IMR-90 (cell line): ENCODE results near the gene ADGRF4. TPM values are rescaled to one million over a fixed set of nuclear protein-coding genes. Genes with fewer than 3 reads are reported as not detected.

Experiments used
- ATAC-seq: fragments of 200-7000 bp; cut with Tn5 transposase; 2 replicates; pipeline ENCODE4 v1.9.1; 2020; ENCODE audit warnings: low read depth, mild to moderate bottlenecking, moderate library complexity
- BruUV-seq: library from RNA; stranded (reverse); fragments of 400-500 nt; replicated peaks from 2 replicates; lab custom pipeline; 2021; lab: Mats Ljungman, UMichigan
- CTCF ChIA-PET: fragments of 300-600 bp; formaldehyde crosslinking; extraction: SDS; loops from one replicate; lab custom pipeline; 2021; ENCODE audit warnings: antibody characterized with exemption; lab: Yijun Ruan, JAX
- POLR2A ChIA-PET: fragments of 300-600 bp; sonication (Branson Sonifier 250); formaldehyde crosslinking; loops from one replicate; lab custom pipeline; 2022; ENCODE audit warnings: antibody characterized with exemption; ENCODE audit not compliant: unreplicated experiment; lab: Charles Lee
- DNase-seq: peaks from one replicate; pipeline ENCODE4 v3.0.0; 2013
- H2AFZ ChIP-seq: replicated peaks from 2 replicates; pipeline ENCODE3; 2013; ENCODE audit warnings: low read length, mild to moderate bottlenecking; ENCODE audit not compliant: poor library complexity
- H2AK5ac ChIP-seq: 2 replicates; pipeline ENCODE4 v1.6.1; 2013; ENCODE audit warnings: low read depth, low read length, inconsistent platforms
- H2AK9ac ChIP-seq: replicated peaks from 2 replicates; pipeline ENCODE3; 2013; ENCODE audit warnings: mild to moderate bottlenecking, low read depth, low read length, moderate library complexity; ENCODE audit not compliant: poor library complexity
- H2BK120ac ChIP-seq: 2 replicates; pipeline ENCODE4 v1.6.1; 2013; ENCODE audit warnings: low read depth, low read length, inconsistent platforms
- H2BK15ac ChIP-seq: 3 replicates; pipeline ENCODE4 v1.6.1; 2013; ENCODE audit warnings: low read depth, low read length, inconsistent platforms
- H2BK20ac ChIP-seq: 2 replicates; pipeline ENCODE4 v1.6.1; 2013; ENCODE audit warnings: low read depth, mild to moderate bottlenecking, inconsistent platforms, low read length, moderate library complexity
- H2BK5ac ChIP-seq: 2 replicates; pipeline ENCODE4 v1.6.1; 2013; ENCODE audit warnings: mild to moderate bottlenecking, low read depth, low read length, inconsistent platforms; ENCODE audit not compliant: poor library complexity, severe bottlenecking
- H3K14ac ChIP-seq: replicated peaks from 2 replicates; pipeline ENCODE4 v1.6.1; 2013; ENCODE audit warnings: low read depth, low read length, inconsistent platforms
- H3K18ac ChIP-seq: 2 replicates; pipeline ENCODE4 v1.6.1; 2013; ENCODE audit warnings: low read depth, low read length, control low read depth
- H3K23ac ChIP-seq: 2 replicates; pipeline ENCODE4 v1.6.1; 2013; ENCODE audit warnings: low read depth, low read length, inconsistent platforms
- H3K27ac ChIP-seq: 2 replicates; pipeline ENCODE4 v1.5.1; 2013; ENCODE audit warnings: mild to moderate bottlenecking, control low read depth, low read length; ENCODE audit not compliant: insufficient read depth
- H3K27me3 ChIP-seq: 2 replicates; pipeline ENCODE4 v1.6.1; 2013; ENCODE audit warnings: low read length; ENCODE audit not compliant: control insufficient read depth, insufficient read depth
- H3K36me3 ChIP-seq: 2 replicates; pipeline ENCODE4 v1.6.1; 2013; ENCODE audit warnings: low read length, mixed read lengths; ENCODE audit not compliant: control insufficient read depth, insufficient read depth
- H3K4ac ChIP-seq: 2 replicates; pipeline ENCODE4 v1.6.1; 2013; ENCODE audit warnings: low read depth, low read length, inconsistent platforms
- H3K4me1 ChIP-seq: 2 replicates; pipeline ENCODE4 v1.6.1; 2013; ENCODE audit warnings: low read length, mixed read lengths; ENCODE audit not compliant: control insufficient read depth, insufficient read depth
- H3K4me2 ChIP-seq: 2 replicates; pipeline ENCODE4 v1.6.1; 2013; ENCODE audit warnings: low read depth, mild to moderate bottlenecking, control low read depth, low read length, moderate library complexity
- H3K4me3 ChIP-seq: 2 replicates; pipeline ENCODE4 v1.5.1; 2013; ENCODE audit warnings: low read depth, mild to moderate bottlenecking, control low read depth, low read length, moderate library complexity; ENCODE audit not compliant: insufficient read depth
- H3K56ac ChIP-seq: 2 replicates; pipeline ENCODE4 v1.6.1; 2013; ENCODE audit warnings: low read length, inconsistent platforms; ENCODE audit not compliant: insufficient read depth; ENCODE audit errors: extremely low read depth
- H3K79me1 ChIP-seq, 2 experiments: 2 replicates each; pipeline ENCODE4 v1.6.1; 2013; ENCODE audit warnings: low read length in 2 of 2, inconsistent platforms in 1 of 2, low read depth in 1 of 2
- H3K9ac ChIP-seq: 2 replicates; pipeline ENCODE4 v1.6.1; 2013; ENCODE audit warnings: low read depth, low read length, control low read depth
- H3K9me1 ChIP-seq: 2 replicates; pipeline ENCODE4 v1.6.1; 2013; ENCODE audit warnings: low read length, inconsistent platforms; ENCODE audit not compliant: insufficient read depth
- H3K9me3 ChIP-seq: 2 replicates; pipeline ENCODE4 v1.6.1; 2013; ENCODE audit warnings: low read length; ENCODE audit not compliant: control insufficient read depth, insufficient read depth
- H4K20me1 ChIP-seq: 2 replicates; pipeline ENCODE4 v1.6.1; 2013; ENCODE audit warnings: low read length, inconsistent platforms; ENCODE audit not compliant: insufficient read depth
- H4K5ac ChIP-seq: 2 replicates; pipeline ENCODE4 v1.6.1; 2013; ENCODE audit warnings: mild to moderate bottlenecking, low read depth, low read length, control low read depth
- H4K8ac ChIP-seq, 2 experiments: 2 replicates each; pipeline ENCODE4 v1.6.1; 2013; ENCODE audit warnings: low read depth in 2 of 2, low read length in 2 of 2, control low read depth in 1 of 2, inconsistent platforms in 1 of 2
- H4K91ac ChIP-seq: 2 replicates; pipeline ENCODE4 v1.6.1; 2013; ENCODE audit warnings: low read depth, low read length, inconsistent platforms; ENCODE audit not compliant: insufficient read depth
- CTCF ChIP-seq: conservative IDR thresholded peaks from 2 replicates; pipeline ENCODE4 v1.5.1; 2012; ENCODE audit warnings: mild to moderate bottlenecking, low read depth, low read length, improper control_type of control experiment
- ELK1 ChIP-seq: fragments of 150-350 bp; IDR thresholded peaks from 2 replicates; pipeline ENCODE4 v1.6.1; 2016; ENCODE audit warnings: low read depth, mild to moderate bottlenecking, low read length, moderate library complexity, borderline replicate concordance
- FOS ChIP-seq: fragments of 150-350 bp; IDR thresholded peaks from 2 replicates; pipeline ENCODE4 v1.6.1; 2016; ENCODE audit warnings: low read depth, low read length
- MAZ ChIP-seq: IDR thresholded peaks from 2 replicates; pipeline ENCODE4 v1.6.1; 2012; ENCODE audit warnings: low read depth, mild to moderate bottlenecking, low read length, improper control_type of control experiment, moderate library complexity, borderline replicate concordance
- NFE2L2 ChIP-seq: fragments of 150-350 bp; IDR thresholded peaks from 2 replicates; pipeline ENCODE4 v1.6.1; 2016; ENCODE audit warnings: low read depth, mild to moderate bottlenecking, low read length
- POLR2A ChIP-seq: IDR thresholded peaks from 2 replicates; pipeline ENCODE4 v1.6.1; 2012; ENCODE audit warnings: mild to moderate bottlenecking, low read depth, low read length
- SMC3 ChIP-seq: fragments of 150-350 bp; IDR thresholded peaks from 2 replicates; pipeline ENCODE4 v1.6.1; 2016; ENCODE audit warnings: low read depth, mild to moderate bottlenecking, antibody characterized with exemption, low read length, moderate library complexity
- WGBS, 2 experiments: methylation state at CpG; one replicate each; pipeline versions ENCODE4 v1.1.5 to v1.1.7; 2013; ENCODE audit warnings: missing lambda C conversion rate in 2 of 2; ENCODE audit not compliant: insufficient read length in 1 of 2; ENCODE audit errors: extremely low coverage in 2 of 2; 5-methylcytosine and 5-hydroxymethylcytosine counted together
- dilution Hi-C: fragments of 300-500 bp; cut with HindIII; formaldehyde crosslinking; loops from one replicate; pipeline ENCODE4 v1.14.3; 2018; ENCODE audit warnings: low sequenced_read_pairs; ENCODE audit not compliant: unreplicated experiment
- in situ Hi-C: fragments of 300-500 bp; cut with MboI; formaldehyde crosslinking; loops from 3 replicates; pipeline ENCODE4 v1.14.3; 2019; ENCODE audit warnings: low sequenced_read_pairs, inconsistent platforms, mixed read lengths
- intact Hi-C: fragments of 100-400 bp; cut with micrococcal nuclease; formaldehyde crosslinking; loops from 2 replicates; pipeline ENCODE4 v1.10.0; 2022
- polyA plus RNA-seq, 3 experiments: library from polyadenylated mRNA; depleted of rRNA; stranded (reverse); fragments of >200 nt; gene quantifications; 2 replicates each; pipeline ENCODE4 v1.2.3, GENCODE V29; 2012; ENCODE audit warnings: low replicate concordance in 1 of 3
- total RNA-seq: library from RNA; depleted of rRNA; stranded (reverse); fragments of >200 nt; gene quantifications from 2 replicates; pipeline ENCODE4 v1.2.3, GENCODE V29; 2012

ADGRF4 gene
- total and polyA plus RNA-seq, 2 of the 4 experiments (the other 2 are of a cell fraction), result under 0.01 to 0.02 TPM

GRCh38 chr6:47670851-47671250 lies 27.5 kb upstream of the ADGRF4 start:
- no peaks in the 10 kb centered on the region for H3K9me3 ChIP-seq
- ChIA-PET POLR2A (no interaction called here), CTCF (interaction anchor here (0.8 kb wide), 1 partner anchor 39 kb away, joined by 3 read pairs; no protein-coding TSS in a partner anchor)
- H2BK5ac ChIP-seq, result no peak overlapping the region
- no peak overlapping the region for H3K4ac ChIP-seq
- intact Hi-C loops, result no loop called here
- no peak overlapping the region for H2BK20ac ChIP-seq
- no peaks in the 10 kb centered on the region for H3K27me3 ChIP-seq
- dilution Hi-C loops, result no loop called here
- H2BK15ac ChIP-seq, result no peak overlapping the region
- no peak overlapping the region for H3K4me2 ChIP-seq
- no CpG with 5 or more reads among the region's 3 CpGs for WGBS, 2 experiments
- H4K8ac ChIP-seq, result no peak overlapping the region
- H3K36me3 ChIP-seq, result no peaks in the 10 kb centered on the region
- no peak overlapping the region for H4K91ac ChIP-seq
- H3K56ac ChIP-seq, result no peak overlapping the region
- no peak for ATAC-seq
- H3K18ac ChIP-seq, result no peak overlapping the region
- H3K14ac ChIP-seq, result no peak overlapping the region
- BruUV-seq, result no TSS peak
- DNase-seq, result no peak
- H2AFZ ChIP-seq, result no peak overlapping the region
- in situ Hi-C loops, result no loop called here
- H4K20me1 ChIP-seq, result no peaks in the 10 kb centered on the region
- H2AK9ac ChIP-seq, result no peak overlapping the region
- no peak overlapping the region for H3K23ac ChIP-seq
- H4K5ac ChIP-seq, result no peak overlapping the region
- H3K4me1 ChIP-seq, result no peaks in the 10 kb centered on the region
- H3K27ac ChIP-seq, result no peak overlapping the region
- H3K79me1 ChIP-seq, result no peaks in the 10 kb centered on the region
- TF ChIP-seq FOS (no peak), MAZ (no peak), NFE2L2 (no peak), POLR2A (no peak), SMC3 (no peak), ELK1 (no peak), CTCF (no peak)
- no peak overlapping the region for H3K4me3 ChIP-seq
- no peak overlapping the region for H2BK120ac ChIP-seq
- H3K9me1 ChIP-seq, result no peaks in the 10 kb centered on the region
- H2AK5ac ChIP-seq, result no peak overlapping the region
- H3K9ac ChIP-seq, result no peak overlapping the region
